ENCODE results near the gene HLA-DMA. TPM values are rescaled to one million over a fixed set of nuclear protein-coding genes. Genes with fewer than 3 reads are reported as not detected.

HLA-DMA gene
- total and polyA plus RNA-seq, 2 of the 13 experiments (the other 11 are each of a cell fraction or from before 2014, with no cell fraction given), result 0.70 to 0.71 TPM

DNA sequence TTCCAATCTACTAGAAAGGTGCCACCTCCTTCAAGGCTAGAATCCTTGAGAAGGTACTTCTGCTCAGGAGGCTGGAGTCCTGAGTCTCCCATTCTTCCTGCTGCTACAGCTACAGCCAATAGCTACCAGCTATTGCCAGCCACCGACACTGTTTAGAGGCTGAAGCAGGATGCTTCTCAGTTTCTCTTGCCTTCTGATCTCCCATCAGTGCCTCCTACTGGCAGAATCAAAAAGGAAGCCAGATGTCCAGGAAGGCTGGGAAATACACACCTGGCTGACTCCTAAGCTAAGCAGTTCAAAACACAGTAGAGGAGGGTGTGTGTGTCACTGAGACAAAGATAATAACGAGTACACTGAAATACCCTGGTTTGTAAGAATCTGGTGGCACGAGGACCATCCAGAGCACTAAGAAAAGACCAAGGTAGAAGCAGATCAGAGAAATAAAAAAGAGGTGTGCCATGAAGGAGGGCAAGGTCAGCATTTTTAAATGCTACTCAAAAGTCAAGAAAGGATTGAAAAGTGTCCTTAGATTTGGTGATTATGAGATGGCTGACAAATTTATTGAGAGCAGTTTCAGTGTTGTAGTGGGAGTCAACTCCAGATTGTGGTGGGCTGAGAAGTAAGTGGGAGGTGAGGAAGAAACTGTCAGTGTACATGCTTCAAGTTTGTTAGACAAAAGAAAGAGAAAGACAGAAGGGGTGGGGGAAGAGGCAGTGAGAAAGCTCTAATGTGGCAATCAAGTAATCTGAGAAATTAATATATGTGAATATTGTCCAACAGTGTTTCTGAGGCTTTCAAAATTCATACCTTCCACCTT is 2.3 kb upstream of the HLA-DMA start (continued):
- TF ChIP-seq, protein P1, sequence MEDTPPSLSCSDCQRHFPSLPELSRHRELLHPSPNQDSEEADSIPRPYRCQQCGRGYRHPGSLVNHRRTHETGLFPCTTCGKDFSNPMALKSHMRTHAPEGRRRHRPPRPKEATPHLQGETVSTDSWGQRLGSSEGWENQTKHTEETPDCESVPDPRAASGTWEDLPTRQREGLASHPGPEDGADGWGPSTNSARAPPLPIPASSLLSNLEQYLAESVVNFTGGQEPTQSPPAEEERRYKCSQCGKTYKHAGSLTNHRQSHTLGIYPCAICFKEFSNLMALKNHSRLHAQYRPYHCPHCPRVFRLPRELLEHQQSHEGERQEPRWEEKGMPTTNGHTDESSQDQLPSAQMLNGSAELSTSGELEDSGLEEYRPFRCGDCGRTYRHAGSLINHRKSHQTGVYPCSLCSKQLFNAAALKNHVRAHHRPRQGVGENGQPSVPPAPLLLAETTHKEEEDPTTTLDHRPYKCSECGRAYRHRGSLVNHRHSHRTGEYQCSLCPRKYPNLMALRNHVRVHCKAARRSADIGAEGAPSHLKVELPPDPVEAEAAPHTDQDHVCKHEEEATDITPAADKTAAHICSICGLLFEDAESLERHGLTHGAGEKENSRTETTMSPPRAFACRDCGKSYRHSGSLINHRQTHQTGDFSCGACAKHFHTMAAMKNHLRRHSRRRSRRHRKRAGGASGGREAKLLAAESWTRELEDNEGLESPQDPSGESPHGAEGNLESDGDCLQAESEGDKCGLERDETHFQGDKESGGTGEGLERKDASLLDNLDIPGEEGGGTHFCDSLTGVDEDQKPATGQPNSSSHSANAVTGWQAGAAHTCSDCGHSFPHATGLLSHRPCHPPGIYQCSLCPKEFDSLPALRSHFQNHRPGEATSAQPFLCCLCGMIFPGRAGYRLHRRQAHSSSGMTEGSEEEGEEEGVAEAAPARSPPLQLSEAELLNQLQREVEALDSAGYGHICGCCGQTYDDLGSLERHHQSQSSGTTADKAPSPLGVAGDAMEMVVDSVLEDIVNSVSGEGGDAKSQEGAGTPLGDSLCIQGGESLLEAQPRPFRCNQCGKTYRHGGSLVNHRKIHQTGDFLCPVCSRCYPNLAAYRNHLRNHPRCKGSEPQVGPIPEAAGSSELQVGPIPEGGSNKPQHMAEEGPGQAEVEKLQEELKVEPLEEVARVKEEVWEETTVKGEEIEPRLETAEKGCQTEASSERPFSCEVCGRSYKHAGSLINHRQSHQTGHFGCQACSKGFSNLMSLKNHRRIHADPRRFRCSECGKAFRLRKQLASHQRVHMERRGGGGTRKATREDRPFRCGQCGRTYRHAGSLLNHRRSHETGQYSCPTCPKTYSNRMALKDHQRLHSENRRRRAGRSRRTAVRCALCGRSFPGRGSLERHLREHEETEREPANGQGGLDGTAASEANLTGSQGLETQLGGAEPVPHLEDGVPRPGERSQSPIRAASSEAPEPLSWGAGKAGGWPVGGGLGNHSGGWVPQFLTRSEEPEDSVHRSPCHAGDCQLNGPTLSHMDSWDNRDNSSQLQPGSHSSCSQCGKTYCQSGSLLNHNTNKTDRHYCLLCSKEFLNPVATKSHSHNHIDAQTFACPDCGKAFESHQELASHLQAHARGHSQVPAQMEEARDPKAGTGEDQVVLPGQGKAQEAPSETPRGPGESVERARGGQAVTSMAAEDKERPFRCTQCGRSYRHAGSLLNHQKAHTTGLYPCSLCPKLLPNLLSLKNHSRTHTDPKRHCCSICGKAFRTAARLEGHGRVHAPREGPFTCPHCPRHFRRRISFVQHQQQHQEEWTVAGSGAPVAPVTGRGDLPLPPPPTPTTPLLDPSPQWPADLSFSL (CRISPR knock-in tag; IDR thresholded peaks at IDR 0.05), result no peak

DNA sequence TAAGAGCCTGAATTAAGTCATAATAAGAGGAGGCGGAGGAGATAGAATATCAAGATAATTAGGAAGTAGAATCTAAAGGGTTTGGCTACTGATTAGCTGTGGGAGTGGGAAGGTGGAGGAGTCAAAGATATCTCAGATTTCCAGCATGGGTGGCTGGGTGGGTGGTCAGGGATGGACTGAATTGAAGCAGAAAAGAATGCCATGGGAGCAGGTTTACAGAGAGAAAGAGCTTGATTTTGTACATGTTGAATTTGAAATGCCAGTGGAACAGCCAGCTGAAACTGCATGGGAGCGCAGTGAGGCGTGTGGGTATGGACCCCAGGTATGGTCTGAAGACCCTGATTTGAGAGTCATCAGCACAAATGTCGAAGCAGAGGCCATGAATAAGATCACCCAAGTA is 1.4 kb upstream of the HLA-DMA start:
- Histone ChIP-seq H3K9ac (ENCODE audit: insufficient read depth, low read depth, low read length) (no peak overlapping the region), H3K27ac (ENCODE audit: extremely low read length, insufficient read depth, low read length) (no peak overlapping the region), H3K4me1 (ENCODE audit: insufficient read depth, low read length) (peaks cover 12% of the 10 kb centered on the region), H3K9me3 (ENCODE audit: low read length) (no peaks in the 10 kb centered on the region), H2AFZ (ENCODE audit: low read length) (no peak overlapping the region), H4K20me1 (ENCODE audit: insufficient read depth, low read length) (no peaks in the 10 kb centered on the region), H3K36me3 (replicated peaks in 1 of 2; ENCODE audit: control insufficient read depth in 1 of 2, insufficient read depth in 2 of 2, low read length in 2 of 2) (no peaks in the 10 kb centered on the region), H3K4me3 (replicated peaks in 1 of 3; ENCODE audit: insufficient read depth in 1 of 3, low read depth in 2 of 3, low read length in 3 of 3) (no peak overlapping the region), H3K79me2 (ENCODE audit: insufficient read depth, low read length) (no peaks in the 10 kb centered on the region), H3K4me2 (ENCODE audit: low read depth, low read length) (no peak overlapping the region), H3K27me3 (ENCODE audit: control insufficient read depth in 1 of 2, insufficient read depth in 2 of 2, low read length in 2 of 2) (peaks cover 1 to 8% of the 10 kb centered on the region in 2 experiments; a peak in 2 of 5 replicates)
- intact Hi-C loops (cut with micrococcal nuclease; ENCODE audit: unreplicated experiment), result no loop called here
- no peak for FAIRE-seq
- BruUV-seq (replicated peaks), result no TSS peak
- WGBS (ENCODE audit: low lambda C conversion rate), result 63% methylated on average over 4 of the region's 4 CpGs
- ChIA-PET CTCF (ENCODE audit: low intra/inter-chr PET ratio, low total read pairs) (no interaction called here), POLR2A (interaction anchor here (1.0 to 8.9 kb wide), 4 partner anchors 12 to 116 kb away, joined by 3 to 202 read pairs (median 9); partner anchors contain the start of genes BRD2 and TAP2)
- no peak for DNase-seq (ENCODE audit: low spot score)
- no peak for ATAC-seq
- in situ Hi-C loops (cut with HindIII; ENCODE audit: extremely low pct_ligation_motif_present, low pct_unique_long_range_greater_than_20kb), result loop anchor here (25.0 kb wide), 1 partner anchor 1042 kb away; the partner anchor contains the start of gene ZBTB12
- TF ChIP-seq EZH2 (conservative IDR thresholded peaks at IDR 0.05; ENCODE audit: low read depth, low read length) (no peak), FLYWCH1 (CRISPR knock-in tag; IDR thresholded peaks at IDR 0.05) (no peak), THAP8 (CRISPR knock-in tag; IDR thresholded peaks at IDR 0.05; ENCODE audit: borderline replicate concordance) (no peak), FOXP4 (CRISPR knock-in tag; IDR thresholded peaks at IDR 0.05) (no peak), ZC3H13 (CRISPR knock-in tag; IDR thresholded peaks at IDR 0.05) (no peak)
- TF ChIP-seq, protein P2, sequence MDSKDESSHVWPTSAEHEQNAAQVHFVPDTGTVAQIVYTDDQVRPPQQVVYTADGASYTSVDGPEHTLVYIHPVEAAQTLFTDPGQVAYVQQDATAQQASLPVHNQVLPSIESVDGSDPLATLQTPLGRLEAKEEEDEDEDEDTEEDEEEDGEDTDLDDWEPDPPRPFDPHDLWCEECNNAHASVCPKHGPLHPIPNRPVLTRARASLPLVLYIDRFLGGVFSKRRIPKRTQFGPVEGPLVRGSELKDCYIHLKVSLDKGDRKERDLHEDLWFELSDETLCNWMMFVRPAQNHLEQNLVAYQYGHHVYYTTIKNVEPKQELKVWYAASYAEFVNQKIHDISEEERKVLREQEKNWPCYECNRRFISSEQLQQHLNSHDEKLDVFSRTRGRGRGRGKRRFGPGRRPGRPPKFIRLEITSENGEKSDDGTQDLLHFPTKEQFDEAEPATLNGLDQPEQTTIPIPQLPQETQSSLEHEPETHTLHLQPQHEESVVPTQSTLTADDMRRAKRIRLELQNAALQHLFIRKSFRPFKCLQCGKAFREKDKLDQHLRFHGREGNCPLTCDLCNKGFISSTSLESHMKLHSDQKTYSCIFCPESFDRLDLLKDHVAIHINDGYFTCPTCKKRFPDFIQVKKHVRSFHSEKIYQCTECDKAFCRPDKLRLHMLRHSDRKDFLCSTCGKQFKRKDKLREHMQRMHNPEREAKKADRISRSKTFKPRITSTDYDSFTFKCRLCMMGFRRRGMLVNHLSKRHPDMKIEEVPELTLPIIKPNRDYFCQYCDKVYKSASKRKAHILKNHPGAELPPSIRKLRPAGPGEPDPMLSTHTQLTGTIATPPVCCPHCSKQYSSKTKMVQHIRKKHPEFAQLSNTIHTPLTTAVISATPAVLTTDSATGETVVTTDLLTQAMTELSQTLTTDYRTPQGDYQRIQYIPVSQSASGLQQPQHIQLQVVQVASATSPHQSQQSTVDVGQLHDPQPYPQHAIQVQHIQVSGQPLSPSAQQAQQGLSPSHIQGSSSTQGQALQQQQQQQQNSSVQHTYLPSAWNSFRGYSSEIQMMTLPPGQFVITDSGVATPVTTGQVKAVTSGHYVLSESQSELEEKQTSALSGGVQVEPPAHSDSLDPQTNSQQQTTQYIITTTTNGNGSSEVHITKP (CRISPR knock-in tag; IDR thresholded peaks at IDR 0.05; ENCODE audit: low read depth), result no peak
